Stimulated activated CD4-positive, alpha-beta T cell treated with anti-CD3 and anti-CD28 coated beads, Interleukin-15, amount 100 ng/mL, for 24 hours (primary cell): Measurements from ENCODE around the gene VAMP7.
"Not testable (repeated sequence)": the region's sequence is repeated elsewhere in the genome, so short reads cannot be mapped to it uniquely, and the experiment has no call there.

Experiments used
- DNase-seq: peaks from one replicate; pipeline ENCODE4 v3.0.0-alpha.2; 2020

The VAMP7 gene

DNA sequence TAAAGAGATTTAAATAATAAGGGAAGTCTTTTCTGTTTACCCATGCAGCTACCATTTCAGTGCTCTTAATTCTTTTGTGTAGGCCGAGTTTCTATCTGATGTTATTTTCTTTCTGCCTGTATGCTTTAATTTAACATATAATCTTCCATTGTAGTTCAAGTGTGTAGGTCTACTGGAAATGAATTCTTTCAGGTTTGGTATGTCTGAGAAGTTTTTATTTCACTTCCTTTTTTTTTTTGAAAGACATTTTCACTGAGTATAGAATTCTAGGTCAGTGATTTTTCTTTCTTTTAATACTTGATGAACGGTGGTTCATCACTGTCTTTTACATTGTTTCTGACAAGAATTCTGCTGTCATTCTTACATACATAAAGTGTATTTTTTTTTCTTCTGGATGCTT, 42.1 kb downstream of the VAMP7 start:
- no peak for DNase-seq

DNA sequence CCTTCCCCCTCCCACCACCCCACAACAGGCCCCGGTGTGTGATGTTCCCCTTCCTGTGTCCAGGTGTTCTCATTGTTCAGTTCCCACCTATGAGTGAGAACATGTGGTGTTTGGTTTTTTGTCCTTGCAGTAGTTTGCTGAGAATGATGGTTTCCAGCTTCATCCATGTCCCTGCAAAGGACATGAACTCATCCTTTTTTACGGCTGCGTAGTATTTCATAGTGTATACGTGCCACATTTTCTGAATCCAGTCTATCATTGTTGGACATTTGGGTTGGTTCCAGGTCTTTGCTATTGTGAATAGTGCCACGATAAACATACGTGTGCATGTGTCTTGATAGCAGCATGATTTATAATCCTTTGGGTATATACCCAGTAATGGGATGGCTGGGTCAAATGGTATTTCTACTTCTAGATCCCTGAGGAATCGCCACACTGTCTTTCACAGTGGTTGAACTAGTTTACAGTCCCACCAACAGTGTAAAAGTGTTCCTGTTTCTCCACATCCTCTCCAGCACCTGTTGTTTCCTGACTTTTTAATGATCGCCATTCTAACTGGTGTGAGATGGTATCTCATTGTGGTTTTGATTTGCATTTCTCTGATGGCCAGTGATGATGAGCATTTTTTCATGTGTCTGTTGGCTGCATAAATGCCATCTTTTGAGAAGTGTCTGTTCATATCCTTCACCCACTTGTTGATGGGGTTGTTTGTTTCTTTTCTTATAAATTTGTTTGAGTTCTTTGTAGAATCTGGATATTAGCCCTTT, 49.9 kb downstream of the VAMP7 start:
- not testable (repeated sequence) for DNase-seq

DNA sequence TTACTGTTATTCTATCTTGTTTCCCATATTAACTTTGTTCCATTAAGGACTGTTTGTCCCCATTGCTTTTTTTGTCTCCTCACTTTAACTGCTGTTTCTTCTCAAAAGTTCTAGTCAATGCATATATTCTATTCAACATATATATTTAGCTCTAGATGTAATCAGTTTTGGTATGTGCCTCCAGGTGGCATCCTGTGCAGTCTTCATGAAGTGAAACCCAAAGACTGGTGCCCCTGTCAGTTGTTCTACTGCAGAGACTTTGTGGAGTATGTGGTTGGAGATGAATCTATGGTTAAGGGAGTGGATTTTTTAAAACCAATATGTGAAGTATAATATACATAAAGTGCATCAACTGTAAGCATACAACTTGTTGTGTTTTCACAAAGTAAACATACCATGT, 57.0 kb downstream of the VAMP7 start:
- DNase-seq = no peak

DNA sequence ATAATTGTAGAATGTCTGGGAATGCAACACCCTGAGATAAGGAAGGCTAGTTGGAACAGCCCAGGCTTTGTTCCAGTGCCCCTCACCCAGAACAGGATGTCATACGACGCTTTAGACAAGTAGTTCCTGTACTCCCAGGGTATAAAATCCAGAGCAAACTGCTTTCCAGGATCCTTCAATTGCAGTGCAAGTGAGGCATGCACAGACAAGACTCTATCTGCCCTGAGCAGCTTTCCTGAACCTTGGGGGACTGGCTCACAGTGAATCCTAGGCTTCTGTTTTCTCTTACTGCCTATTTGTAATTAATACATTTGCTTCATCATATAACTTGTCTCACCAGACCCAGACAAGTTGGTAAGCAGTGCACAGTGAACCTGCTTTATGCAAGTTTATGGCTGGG, 68.0 kb downstream of the VAMP7 start:
- DNase-seq = no peak

DNA sequence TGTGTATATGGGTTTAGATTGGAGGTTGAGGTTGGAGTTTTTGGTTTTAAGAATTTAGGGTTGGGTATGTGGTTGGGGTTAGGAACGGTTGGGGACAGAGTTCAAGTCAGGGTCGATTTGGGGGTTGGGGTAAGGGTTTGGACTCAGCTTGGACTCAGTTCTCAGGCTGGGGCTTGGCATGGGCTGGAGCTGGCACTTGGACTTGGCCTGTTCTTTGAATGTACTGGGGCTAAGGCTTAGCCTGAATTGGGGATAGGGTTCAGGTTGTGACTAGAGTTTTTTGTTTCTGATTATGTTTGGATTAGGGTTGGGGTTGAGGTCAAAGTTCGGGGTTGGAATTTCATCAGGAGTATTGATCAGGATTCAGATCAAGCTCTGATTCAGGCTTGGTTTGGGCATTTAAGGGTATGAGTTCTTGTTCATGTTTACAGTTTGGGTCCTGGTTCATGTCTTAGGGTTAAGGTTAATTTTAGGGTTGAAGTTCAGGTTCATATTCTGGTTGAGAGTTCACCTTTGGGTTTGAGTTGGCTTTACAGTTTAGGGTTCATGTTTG, 70.2 kb downstream of the VAMP7 start:
- no peak for DNase-seq

DNA sequence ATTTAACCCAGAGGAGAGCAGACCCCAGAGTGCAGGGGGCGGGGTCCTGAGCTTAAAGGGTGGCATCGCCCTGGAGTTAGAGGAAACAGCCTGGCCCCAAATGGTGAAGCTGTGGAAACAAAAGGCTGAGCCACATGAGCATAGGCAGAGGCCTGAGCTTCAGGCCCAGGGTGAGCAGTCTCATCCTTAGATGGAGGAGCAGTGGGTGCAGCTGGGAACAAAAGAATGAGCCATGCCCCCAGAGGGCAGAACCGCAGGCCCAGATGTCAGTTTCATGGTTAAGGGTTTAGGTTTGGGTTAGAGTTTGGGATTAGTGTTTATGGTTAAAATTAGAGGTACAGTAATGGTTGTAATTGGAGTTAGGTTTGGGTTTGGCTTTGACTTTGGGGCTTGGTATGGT, 71.9 kb downstream of the VAMP7 start:
- no peak for DNase-seq

DNA sequence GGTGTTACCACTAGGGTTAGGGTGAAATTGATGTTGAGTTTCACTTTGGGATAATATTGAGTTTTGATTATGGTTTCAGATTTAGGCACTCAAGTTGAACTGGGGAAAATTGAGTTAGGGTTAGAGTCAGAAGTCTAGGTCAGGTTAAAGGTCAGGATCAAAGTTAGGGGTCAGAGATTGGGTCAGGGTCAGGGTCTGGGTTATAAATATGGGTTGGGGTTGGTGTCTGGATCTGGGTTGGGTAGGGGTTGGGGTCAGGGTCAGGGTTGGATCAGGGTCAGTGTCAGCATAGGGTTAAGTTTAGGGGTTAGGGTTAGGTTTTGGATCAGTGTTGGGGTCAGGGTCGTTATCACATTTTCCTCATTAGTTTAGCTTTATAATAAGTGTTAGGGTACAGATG, 73.6 kb downstream of the VAMP7 start:
- no peak for DNase-seq

DNA sequence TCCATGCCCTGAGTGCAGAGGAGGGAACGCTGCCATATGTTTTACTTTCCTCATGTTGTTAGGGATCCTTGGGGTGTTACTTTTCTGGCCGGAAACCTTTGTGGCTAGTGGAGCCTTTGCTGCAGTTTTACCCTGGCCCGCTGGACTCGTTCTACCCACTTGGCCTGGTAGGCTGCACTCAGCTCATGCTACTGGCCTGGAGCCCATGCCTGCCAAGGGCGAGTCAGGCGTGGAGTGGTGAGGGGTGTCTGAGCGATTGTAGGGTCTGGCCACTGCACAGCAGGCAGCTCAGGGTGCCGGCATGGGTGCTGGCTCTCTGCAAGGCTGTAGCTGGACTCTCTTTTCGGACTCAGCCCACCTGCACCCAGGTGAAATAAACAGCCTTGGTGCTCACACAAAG, 75.0 kb downstream of the VAMP7 start:
- no peak for DNase-seq

DNA sequence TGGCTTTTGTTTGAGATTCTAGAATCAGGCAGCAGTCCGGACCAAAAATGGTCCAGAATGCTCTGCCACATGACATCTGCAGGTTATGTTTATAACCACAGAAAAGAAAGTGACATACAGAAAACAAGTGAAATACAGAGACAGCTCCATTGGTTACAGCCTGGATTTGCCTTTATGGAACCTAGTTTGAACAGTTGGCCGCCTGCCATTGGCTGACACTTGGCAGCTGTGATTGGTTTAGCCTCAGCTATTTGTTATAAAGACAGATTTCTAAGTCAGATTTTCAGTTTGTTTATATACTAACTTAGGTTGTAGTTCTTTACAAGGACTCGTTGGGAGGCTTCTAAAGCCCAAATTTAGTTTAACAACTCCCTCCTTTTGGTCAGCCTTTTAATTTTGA, 75.5 kb downstream of the VAMP7 start:
- DNase-seq = no peak

DNA sequence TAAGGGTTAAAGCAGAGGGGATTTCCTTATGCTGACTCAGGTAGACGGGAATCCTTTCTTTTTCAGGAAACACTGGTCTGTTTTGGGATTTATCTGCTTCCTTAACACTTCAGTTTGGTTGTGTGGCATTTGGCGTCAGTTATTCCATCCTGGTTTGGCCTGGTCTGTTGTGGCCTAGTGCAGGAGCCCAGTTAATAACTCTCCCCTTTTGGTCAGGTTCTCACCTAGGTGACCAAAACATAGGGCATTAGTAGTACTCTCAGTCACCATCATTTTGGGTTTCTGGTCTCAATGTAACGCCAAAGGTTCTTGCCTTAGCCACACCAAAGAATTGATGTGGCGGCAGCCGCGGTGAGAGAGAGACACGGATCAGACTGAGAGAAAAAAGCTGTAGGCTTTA, 76.7 kb downstream of the VAMP7 start:
- DNase-seq = no peak

DNA sequence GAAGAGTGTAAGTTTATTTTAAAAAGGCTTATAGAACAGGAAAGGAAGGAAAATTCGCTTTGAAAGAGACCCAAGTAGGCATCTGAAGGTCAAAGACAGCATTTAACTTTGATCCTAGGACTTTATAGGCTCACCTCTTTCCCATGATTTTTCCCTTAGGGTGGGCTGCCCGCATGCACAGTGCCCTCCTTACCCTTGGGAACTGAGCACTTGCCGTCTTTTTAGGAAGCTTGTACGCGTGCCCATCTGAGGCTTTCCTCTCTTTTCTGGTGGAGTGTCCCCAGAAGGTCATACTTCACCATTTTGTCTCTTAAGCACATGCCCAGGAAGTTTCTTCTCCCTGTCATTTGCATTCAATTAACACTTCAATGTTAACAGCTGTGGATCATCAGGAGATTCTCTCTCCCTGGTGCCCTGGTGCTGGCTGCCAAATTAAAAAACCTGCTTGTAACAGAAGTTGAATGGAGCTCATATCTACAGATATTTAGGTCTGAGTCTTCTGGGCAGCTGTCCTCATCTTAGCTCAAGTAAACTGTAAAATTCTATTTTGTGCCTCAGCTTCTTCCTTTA, 78.0 kb downstream of the VAMP7 start:
- no peak for DNase-seq

DNA sequence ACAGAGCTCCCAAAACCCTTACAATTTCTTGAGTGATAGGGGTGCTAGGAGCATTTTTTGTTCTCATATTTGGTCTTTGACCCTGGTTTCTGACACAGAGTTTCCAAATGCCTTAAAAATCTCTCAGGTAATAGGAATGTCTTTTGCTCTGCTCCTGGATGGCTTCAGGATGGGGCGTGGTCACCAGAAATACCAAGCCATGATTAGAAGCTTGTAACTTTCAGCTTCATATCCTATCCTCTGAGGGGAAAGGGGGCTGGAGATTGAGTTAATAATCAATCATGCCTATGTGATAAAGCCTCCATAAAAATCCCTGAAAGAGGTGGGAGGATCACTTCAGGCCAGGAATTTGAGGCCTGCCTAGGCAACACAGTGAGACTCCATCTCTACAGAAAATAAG, 81.8 kb downstream of the VAMP7 start:
- no peak for DNase-seq

DNA sequence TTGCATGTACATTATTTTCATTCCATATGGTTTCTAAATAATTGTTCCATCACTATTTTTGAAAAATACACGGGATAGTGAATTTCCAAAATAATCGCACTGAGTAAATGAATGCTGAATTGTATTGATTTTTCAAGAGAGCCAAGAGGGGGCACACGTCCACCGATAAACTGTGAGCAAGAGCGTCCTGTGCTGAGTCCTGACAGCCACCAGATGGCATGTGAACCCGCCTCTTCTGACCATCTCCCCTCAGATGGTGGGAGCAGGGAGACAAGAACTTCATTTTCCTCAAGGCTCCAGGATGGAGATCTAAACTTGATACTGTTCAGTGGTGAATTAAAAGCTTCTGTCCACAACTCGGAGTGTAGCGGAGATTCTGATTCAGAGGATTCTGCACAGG, 85.7 kb downstream of the VAMP7 start:
- peak; percentile 42 for DNase-seq

DNA sequence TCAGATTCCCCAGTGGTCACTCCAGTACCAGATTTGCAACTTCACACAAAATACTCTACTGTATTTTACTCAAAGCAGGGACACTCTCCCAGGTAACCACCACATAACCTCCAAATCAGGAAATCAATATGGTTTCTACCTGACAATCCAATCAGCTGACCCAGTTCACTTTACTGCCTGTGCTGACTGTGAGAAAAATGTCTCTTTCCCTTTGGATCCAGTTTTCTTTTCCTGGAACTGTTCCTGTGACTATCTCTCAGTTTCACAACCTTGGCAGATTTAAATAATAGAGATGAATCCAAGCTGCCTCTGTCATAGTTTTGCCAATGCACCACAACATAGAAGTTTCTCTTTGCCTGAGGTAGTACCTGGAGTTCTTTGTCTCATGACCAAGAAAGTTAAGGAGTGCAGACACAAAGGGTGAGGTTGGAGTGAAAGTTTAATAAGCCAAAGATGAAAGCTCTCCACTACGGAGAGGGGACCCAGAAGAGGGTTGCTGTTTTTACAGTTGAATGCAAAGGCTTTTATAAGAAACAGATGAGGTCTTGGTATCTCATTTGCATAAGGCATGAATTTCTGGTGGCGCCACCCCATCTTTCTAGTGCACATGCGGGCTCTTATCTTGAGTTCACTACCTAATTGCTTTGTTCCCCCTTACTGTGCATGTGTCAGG, 86.6 kb downstream of the VAMP7 start:
- no peak for DNase-seq

DNA sequence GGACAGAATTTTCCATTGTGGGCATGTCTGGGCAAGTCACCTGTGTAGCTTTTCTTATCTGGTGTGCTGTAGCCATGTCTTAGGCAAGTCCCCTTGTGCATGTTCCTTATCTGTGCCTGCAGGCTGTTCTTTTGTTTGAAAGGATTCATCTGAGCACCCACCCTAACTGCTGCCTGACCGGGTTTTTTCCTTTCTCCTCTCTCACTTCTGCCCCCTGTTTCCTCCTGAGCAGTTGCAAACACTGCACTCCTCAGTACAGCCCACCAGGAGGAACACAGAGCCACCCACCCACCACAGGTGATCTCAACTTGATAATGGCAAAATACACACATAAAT, 87.1 kb downstream of the VAMP7 start:
- DNase-seq = no peak

DNA sequence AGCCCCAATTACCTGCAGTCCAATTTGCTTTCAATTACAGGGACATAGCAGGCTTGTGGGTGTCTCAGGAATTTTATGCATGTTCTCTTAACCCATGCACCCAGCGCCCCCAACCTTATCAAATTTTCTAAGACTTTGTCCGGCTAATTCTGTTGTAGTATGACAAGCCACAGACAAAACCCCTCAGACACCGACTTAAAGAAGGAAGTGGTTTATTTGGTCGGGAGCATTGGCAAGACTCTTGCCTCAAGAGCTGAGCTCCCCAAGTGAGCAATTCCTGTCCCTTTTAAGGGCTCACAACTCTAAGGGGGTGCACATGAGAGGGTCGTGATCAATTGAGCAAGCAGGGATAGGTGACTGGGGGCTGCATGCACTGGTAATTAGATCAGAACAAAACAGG, 87.6 kb downstream of the VAMP7 start:
- DNase-seq = no peak

DNA sequence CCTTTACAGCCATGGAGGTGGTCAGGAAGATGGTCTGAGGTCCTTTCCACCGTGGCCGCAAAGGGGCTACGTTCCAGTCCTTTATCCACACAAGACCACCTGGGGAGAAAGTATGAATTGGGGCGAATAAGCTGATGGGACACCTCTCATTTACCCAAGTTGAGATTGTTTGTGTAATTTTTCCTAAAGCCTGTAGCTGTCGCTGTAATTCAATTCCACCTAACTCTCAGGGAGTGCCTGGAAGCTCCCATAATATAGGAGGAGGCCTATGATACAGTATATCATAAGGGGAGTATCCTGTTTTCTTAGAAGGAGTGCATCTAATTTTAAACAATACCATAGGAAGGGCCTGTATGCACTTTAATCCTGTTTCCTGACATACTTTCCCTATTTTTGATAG, 90.5 kb downstream of the VAMP7 start:
- not testable (repeated sequence) for DNase-seq

DNA sequence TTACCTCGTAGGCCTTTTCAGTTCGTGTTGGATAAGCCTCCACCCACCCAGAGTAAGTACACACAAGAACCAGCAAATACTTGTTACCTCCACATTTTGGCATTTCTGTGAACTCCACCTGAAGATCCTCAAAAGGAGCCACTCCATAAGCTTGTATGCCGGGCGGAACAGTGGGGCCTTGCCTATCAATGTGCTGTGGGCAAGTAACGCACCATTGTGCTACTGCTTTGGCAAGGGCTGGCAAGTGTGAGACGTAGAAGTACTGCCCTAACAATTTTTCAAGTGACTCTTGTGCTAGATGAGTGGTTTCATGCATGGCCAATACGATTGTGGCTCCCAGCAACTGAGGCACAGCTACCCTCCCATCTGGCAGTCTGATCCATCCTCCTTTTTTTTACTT, 91.1 kb downstream of the VAMP7 start:
- not testable (repeated sequence) for DNase-seq

DNA sequence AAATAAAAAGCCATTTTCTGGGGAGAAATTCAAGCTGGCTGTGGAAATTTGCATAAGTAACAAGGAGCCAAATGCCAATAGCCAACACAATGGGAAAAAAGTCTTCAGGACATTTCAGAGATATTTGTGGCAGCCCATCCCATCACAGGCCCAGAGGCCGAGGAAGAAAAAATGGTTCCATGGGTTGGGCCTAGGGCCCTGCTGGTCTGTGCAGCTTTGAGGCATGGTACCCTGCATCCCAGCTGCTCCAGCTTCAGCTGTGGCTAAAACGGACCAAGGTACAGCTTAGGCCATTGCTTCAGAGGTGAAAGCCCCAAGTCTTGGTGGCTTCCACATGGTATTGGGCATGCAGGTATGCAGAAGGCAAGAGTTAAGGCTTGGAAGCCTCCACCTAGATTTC, 102.2 kb downstream of the VAMP7 start:
- no peak for DNase-seq

DNA sequence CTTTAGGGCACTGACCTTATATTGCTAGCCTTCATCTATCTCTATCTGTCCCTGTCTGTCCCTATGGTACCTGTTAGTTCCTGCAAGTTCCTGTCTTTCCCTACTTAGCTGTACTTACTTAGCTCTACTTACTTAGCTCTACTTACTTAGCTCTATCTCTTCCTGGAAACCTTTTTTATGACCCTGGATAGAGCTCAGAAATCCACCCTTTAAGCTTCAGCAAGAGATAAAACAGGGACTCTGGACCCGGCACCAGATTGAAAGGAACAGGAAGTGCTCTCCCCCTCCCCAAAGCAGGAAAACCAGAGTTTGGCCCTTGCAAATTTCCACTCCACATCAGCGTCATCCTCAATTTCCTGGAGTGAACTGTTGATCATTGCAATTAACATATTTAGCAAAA, 104.1 kb downstream of the VAMP7 start:
- no peak for DNase-seq

DNA sequence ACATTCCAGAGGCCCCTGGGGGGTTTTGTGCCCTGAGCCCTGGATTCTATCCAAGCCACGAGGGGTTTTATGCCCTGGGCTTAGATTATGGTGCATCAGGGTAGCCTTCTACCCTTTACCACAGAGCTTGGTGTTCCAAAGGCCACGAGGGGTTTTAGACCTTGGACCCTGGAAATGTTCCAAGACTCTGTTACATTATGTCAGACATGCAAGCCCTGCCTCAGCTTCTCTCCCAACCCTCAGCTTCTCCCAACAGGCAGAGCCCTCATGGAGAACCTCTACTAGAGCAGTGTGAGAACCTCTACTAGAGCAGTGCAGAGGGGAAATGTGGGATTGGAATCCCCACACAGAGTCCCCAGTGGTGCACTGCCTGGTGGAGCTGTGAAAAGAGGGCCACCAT, 105.8 kb downstream of the VAMP7 start:
- not testable (repeated sequence) for DNase-seq

DNA sequence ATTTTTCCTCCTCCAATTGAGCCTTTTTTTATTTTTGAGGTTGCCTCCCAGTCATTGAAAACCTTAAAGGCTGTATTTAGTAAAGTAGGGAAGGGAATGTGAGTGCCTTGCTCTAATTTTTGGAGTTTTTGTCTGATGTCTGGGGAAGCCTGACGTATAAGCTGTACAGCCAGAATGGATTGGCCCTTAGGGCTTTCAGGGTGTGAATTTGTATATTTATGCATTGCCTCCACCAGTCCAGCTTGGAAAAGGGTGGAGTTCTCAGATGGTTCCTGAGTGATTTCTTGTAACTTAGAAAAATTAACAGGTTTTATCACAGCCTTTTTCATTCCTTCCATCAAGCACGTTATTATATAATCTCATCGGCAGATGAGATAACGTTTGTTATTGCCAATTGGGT, 107.7 kb downstream of the VAMP7 start:
- DNase-seq = no peak
